Stimulated activated CD4-positive, alpha-beta T cell treated with anti-CD3 and anti-CD28 coated beads, Interleukin-15, amount 100 ng/mL, for 48 hours (primary cell): ENCODE data around the gene UGT1A9.

Experiments used
- DNase-seq, 2 donors: peaks; one replicate each; pipeline ENCODE4 v3.0.0-alpha.2; 2020; ENCODE audit warnings: low read depth in 2 of 2

Gene UGT1A9

GRCh38 chr2:233817361-233817911 is 145.7 kb downstream of the UGT1A9 start:
- no peak for DNase-seq

GRCh38 chr2:233817995-233818638 is 146.4 kb downstream of the UGT1A9 start:
- DNase-seq: no peak

- DNase-seq: no peak
These were observed 147.2 kb downstream of the UGT1A9 start for GRCh38 chr2:233818639-233819621.

- no peak for DNase-seq
These were observed 148.4 kb downstream of the UGT1A9 start for GRCh38 chr2:233819884-233820773.

- DNase-seq: no peak
These were observed 149.0 kb downstream of the UGT1A9 start for GRCh38 chr2:233820774-233821105.

- no peak for DNase-seq
These were observed 149.5 kb downstream of the UGT1A9 start for GRCh38 chr2:233821196-233821595.

- DNase-seq: no peak
These were observed 150.0 kb downstream of the UGT1A9 start for GRCh38 chr2:233821709-233822100.

- no peak for DNase-seq
These were observed 150.5 kb downstream of the UGT1A9 start for GRCh38 chr2:233822101-233822771.
